Ascending aorta (tissue), 2 donors: ENCODE results near the gene ATP8A1. TPM values are rescaled to one million over a fixed set of nuclear protein-coding genes. Genes with fewer than 3 reads are reported as not detected.

Experiments used
- DNase-seq, 2 donors: peaks; one replicate each; pipeline ENCODE4 v3.0.0-alpha.2; 2019; ENCODE audit warnings: low spot score in 2 of 2
- H3K27ac ChIP-seq, 2 donors: fragments of 200-600 bp; sonication (generic); one replicate each; pipeline ENCODE4 v1.5.1; 2016 to 2017; ENCODE audit warnings: mild to moderate bottlenecking in 1 of 2
- H3K27me3 ChIP-seq: fragments of 200-600 bp; sonication (generic); one replicate; pipeline ENCODE4 v1.5.1; 2017
- H3K36me3 ChIP-seq, 2 donors: fragments of 200-600 bp; sonication (generic); one replicate each; pipeline ENCODE4 v1.5.1; 2016
- H3K4me1 ChIP-seq, 2 donors: fragments of 200-600 bp; sonication (generic); one replicate each; pipeline ENCODE4 v1.5.1; 2016 to 2017; ENCODE audit warnings: mild to moderate bottlenecking in 1 of 2
- H3K4me3 ChIP-seq, 2 donors: fragments of 200-600 bp; sonication (generic); one replicate each; pipeline ENCODE4 v1.5.1; 2016 to 2017; ENCODE audit warnings: mild to moderate bottlenecking in 1 of 2
- H3K9me3 ChIP-seq, 2 donors: fragments of 200-600 bp; sonication (generic); one replicate each; pipeline ENCODE4 v1.5.1; 2016
- CTCF ChIP-seq, 3 experiments: fragments of 200-600 bp in 2 of 3; fragments of 450-650 bp in 1 of 3; sonication (generic) in 2 of 3; IDR thresholded peaks; one replicate each; pipeline ENCODE4 v1.5.1; 2016 to 2019; ENCODE audit warnings: antibody characterized with exemption in 3 of 3, mild to moderate bottlenecking in 1 of 3, moderate library complexity in 1 of 3
- intact Hi-C: fragments of 100-400 bp; cut with DNase I; formaldehyde crosslinking; loops from one replicate; pipeline ENCODE4 v1.15.1; 2023
- total RNA-seq: library from RNA; depleted of rRNA; stranded (reverse); fragments of >200 nt; gene quantifications from one replicate; pipeline ENCODE4 v1.1.0, GENCODE V29; 2016

ATP8A1 gene
- total RNA-seq, 1 donor from 2014 or later: 11.4 TPM

- intact Hi-C loops: no loop called here
- Histone ChIP-seq H3K4me3 (no peak overlapping the region), H3K9me3 (no peaks in the 10 kb centered on the region), H3K4me1 (no peaks in the 10 kb centered on the region), H3K27ac (no peak overlapping the region), H3K27me3 (no peaks in the 10 kb centered on the region), H3K36me3 (no peaks in the 10 kb centered on the region)
- DNase-seq: no peak
- no peak for TF ChIP-seq CTCF (IDR thresholded peaks at IDR 0.05)
Observed at GRCh38 chr4:42646013-42646784, 10.7 kb downstream of the ATP8A1 start.

GRCh38 chr4:42644897-42645296 is 12.0 kb downstream of the ATP8A1 start:
- Histone ChIP-seq H3K27ac (no peak overlapping the region), H3K36me3 (no peaks in the 10 kb centered on the region), H3K4me3 (no peak overlapping the region), H3K4me1 (no peaks in the 10 kb centered on the region), H3K9me3 (no peaks in the 10 kb centered on the region), H3K27me3 (no peaks in the 10 kb centered on the region)
- intact Hi-C loops: no loop called here
- DNase-seq: no peak
- TF ChIP-seq CTCF (IDR thresholded peaks at IDR 0.05): no peak

GRCh38 chr4:42643685-42644084 is 13.2 kb downstream of the ATP8A1 start:
- no peak overlapping the region for H3K27ac ChIP-seq
- H3K36me3 ChIP-seq: no peaks in the 10 kb centered on the region
- intact Hi-C loops: no loop called here
- no peaks in the 10 kb centered on the region for H3K9me3 ChIP-seq
- no peak for DNase-seq
- no peak for TF ChIP-seq CTCF (IDR thresholded peaks at IDR 0.05)
- H3K4me3 ChIP-seq: no peak overlapping the region
- no peaks in the 10 kb centered on the region for H3K4me1 ChIP-seq
- no peaks in the 10 kb centered on the region for H3K27me3 ChIP-seq

- no peak for DNase-seq
- no peak overlapping the region for H3K4me3 ChIP-seq
- H3K27ac ChIP-seq: no peak overlapping the region
- no peaks in the 10 kb centered on the region for H3K4me1 ChIP-seq
- intact Hi-C loops: no loop called here
- no peaks in the 10 kb centered on the region for H3K9me3 ChIP-seq
- TF ChIP-seq CTCF (IDR thresholded peaks at IDR 0.05): no peak
- H3K27me3 ChIP-seq: no peaks in the 10 kb centered on the region
- H3K36me3 ChIP-seq: no peaks in the 10 kb centered on the region
Observed at GRCh38 chr4:42642845-42643615, 13.9 kb downstream of the ATP8A1 start.

GRCh38 chr4:42642101-42642797 is 14.7 kb downstream of the ATP8A1 start:
- Histone ChIP-seq H3K9me3 (no peaks in the 10 kb centered on the region), H3K36me3 (no peaks in the 10 kb centered on the region), H3K27me3 (no peaks in the 10 kb centered on the region), H3K27ac (no peak overlapping the region), H3K4me3 (no peak overlapping the region), H3K4me1 (no peaks in the 10 kb centered on the region)
- intact Hi-C loops: no loop called here
- TF ChIP-seq CTCF (IDR thresholded peaks at IDR 0.05): no peak
- DNase-seq: no peak
